ENCODE data around the gene NLRP12. TPM values are rescaled to one million over a fixed set of nuclear protein-coding genes. Genes with fewer than 3 reads are reported as not detected.

The NLRP12 gene
- total and polyA plus RNA-seq, 2 donors (not counting 1 experiment from before 2014, with no cell fraction given): not detected

DNA sequence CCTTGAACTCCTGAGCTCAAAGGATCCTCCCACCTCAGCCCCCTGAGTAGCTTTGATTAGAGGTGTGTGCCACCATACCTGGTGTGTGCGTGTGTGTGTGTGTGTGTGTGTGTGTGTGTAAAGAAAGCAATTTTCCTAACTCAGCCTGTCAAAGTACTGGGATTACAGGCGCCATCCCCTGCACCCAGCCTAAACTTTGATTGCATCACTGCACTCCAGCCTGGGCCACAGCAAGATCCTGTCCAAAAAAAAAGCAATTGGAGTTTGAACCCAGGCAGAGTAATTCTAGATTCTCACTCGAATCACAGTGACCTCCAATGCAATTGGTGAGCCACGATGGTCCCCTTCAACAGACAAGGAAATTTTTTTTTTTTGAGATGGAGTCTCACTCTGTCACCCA lies 29.1 kb downstream of the NLRP12 start:
- DNase-seq (ENCODE audit: low read depth in 2 of 2): no peak
- no peak overlapping the region for H3K9ac ChIP-seq (ENCODE audit: insufficient read depth, low read length)

DNA sequence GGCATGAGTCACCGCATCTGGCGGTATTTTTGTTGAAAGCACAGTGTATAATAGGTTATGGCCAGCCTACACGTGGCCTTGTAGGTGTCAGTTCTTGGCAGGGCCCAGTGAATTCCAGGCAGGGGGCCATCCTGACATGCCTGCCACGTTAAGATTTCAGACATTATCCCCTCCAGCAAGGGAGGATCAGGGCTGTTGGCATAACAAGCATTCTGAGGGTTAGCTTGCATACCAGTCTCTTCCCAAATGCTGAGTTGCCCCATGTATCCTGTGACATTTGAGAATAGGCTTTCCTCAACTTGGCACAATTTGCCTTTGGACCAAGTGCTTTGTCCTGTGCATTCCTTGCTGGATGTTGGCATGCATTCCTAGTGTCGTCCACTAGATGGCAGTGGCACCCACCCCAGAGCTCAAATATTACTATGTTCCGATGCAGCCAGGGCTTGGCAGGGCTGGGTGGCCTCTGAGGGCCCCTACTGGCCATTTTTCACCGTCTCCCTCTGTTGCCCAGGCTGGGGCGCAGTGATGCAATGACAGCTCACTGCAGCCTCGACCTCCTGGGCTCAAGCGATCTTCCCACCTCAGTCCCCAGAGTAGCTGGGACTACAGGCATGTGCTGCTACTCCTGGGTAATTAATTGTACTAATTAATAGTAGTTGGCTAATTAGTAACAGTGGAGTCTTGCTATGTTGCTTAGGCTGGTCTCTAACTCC lies 31.2 kb downstream of the NLRP12 start:
- Histone ChIP-seq H3K4me3 (replicated peaks in 1 of 4; ENCODE audit: control extremely low read depth in 1 of 4, insufficient read depth in 1 of 4, low read depth in 3 of 4, low read length in 4 of 4) (no peak overlapping the region), H3K27ac (ENCODE audit: insufficient read depth, low read length) (no peak overlapping the region), H4K20me1 (ENCODE audit: control insufficient read depth, extremely low read depth, insufficient read depth, low read length) (no peaks in the 10 kb centered on the region), H3K36me3 (ENCODE audit: control insufficient read depth, insufficient read depth, low read length) (no peaks in the 10 kb centered on the region), H3K27me3 (ENCODE audit: control insufficient read depth, insufficient read depth, low read length) (no peaks in the 10 kb centered on the region), H3K79me2 (ENCODE audit: control insufficient read depth, insufficient read depth, low read length) (no peaks in the 10 kb centered on the region), H3K4me2 (ENCODE audit: extremely low read depth, insufficient read depth, low read length) (no peak overlapping the region), H3K9me3 (ENCODE audit: control insufficient read depth, insufficient read depth, low read depth, low read length) (no peaks in the 10 kb centered on the region), H3K9ac (ENCODE audit: insufficient read depth, low read length) (no peak overlapping the region), H2AFZ (ENCODE audit: low read length) (no peak overlapping the region), H3K4me1 (ENCODE audit: control insufficient read depth, extremely low read depth, insufficient read depth, low read length) (no peaks in the 10 kb centered on the region)
- peak; percentile 71 to 81 for DNase-seq (ENCODE audit: low read depth in 2 of 2)
- peak; percentile 91 to 97 for TF ChIP-seq CTCF (conservative IDR thresholded peaks at IDR 0.05 in 1 of 2, IDR thresholded peaks at IDR 0.05 in 1 of 2; ENCODE audit: low read depth in 1 of 2, low read length in 2 of 2)
- TF ChIP-seq EZH2 (IDR thresholded peaks at IDR 0.05; ENCODE audit: low read length, missing control alignments): no peak

More for the DNA sequence above, 29.1 kb downstream of the NLRP12 start:
- Histone ChIP-seq H3K27ac (ENCODE audit: insufficient read depth, low read length) (no peak overlapping the region), H4K20me1 (ENCODE audit: control insufficient read depth, extremely low read depth, insufficient read depth, low read length) (no peaks in the 10 kb centered on the region), H3K36me3 (ENCODE audit: control insufficient read depth, insufficient read depth, low read length) (no peaks in the 10 kb centered on the region), H3K9me3 (ENCODE audit: control insufficient read depth, insufficient read depth, low read depth, low read length) (no peaks in the 10 kb centered on the region), H2AFZ (ENCODE audit: low read length) (no peak overlapping the region), H3K4me1 (ENCODE audit: control insufficient read depth, extremely low read depth, insufficient read depth, low read length) (no peaks in the 10 kb centered on the region), H3K4me3 (replicated peaks in 1 of 4; ENCODE audit: control extremely low read depth in 1 of 4, insufficient read depth in 1 of 4, low read depth in 3 of 4, low read length in 4 of 4) (no peak overlapping the region), H3K4me2 (ENCODE audit: extremely low read depth, insufficient read depth, low read length) (no peak overlapping the region), H3K27me3 (ENCODE audit: control insufficient read depth, insufficient read depth, low read length) (no peaks in the 10 kb centered on the region), H3K79me2 (ENCODE audit: control insufficient read depth, insufficient read depth, low read length) (no peaks in the 10 kb centered on the region)
- TF ChIP-seq EZH2 (IDR thresholded peaks at IDR 0.05; ENCODE audit: low read length, missing control alignments): no peak
- TF ChIP-seq CTCF (conservative IDR thresholded peaks at IDR 0.05 in 1 of 2, IDR thresholded peaks at IDR 0.05 in 1 of 2; ENCODE audit: low read depth in 1 of 2, low read length in 2 of 2): no peak

DNA sequence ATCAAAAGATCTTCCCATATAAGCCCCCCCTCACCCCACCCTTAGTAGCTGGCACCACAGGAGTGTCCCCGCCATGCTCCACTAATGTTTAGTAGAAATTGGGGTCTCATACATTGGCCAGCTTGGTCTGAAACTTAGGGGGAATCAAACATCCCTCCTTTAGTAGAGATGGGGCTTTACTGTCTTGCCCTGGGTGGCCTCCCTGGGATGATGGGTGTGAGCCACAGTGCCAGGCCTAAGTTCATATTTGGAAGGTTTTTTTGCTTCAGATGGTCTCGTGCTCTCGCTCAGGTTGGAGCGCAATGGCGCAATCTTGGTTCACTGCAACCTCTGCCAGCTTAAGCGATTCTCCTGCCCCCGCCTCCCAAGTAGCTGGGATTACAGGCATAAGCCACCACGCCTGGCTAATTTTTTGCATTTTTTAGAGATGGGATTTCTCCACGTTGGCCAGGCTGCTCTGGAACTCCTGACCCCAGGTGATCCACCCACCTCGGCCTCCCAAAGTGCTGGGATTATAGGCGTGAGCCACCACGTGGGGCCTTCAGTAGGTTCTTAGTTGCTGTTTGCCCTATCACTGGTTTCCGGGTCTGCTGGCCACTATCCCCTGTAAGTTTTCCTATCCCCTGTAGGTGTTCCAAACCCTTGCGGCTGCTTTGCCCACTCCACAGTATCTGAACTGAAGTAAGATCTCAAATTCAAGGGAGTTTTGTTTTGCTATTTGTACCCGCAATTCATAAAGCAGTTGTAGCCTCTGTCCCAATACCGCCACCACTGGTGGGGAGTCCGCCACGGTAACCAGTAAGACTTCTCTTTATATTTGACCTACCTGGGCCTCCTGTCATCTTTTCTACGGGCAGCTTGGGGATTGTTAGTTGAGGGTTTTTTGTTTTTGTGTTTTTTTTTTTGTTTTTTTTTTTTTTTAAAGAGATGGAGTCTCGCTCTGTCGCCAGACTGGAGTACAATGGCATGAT lies 34.1 kb downstream of the NLRP12 start:
- DNase-seq (ENCODE audit: low read depth in 2 of 2): no peak
- Histone ChIP-seq H3K9me3 (ENCODE audit: control insufficient read depth, insufficient read depth, low read depth, low read length) (no peaks in the 10 kb centered on the region), H3K27me3 (ENCODE audit: control insufficient read depth, insufficient read depth, low read length) (no peaks in the 10 kb centered on the region), H3K9ac (ENCODE audit: insufficient read depth, low read length) (no peak overlapping the region), H3K79me2 (ENCODE audit: control insufficient read depth, insufficient read depth, low read length) (no peaks in the 10 kb centered on the region), H3K4me1 (ENCODE audit: control insufficient read depth, extremely low read depth, insufficient read depth, low read length) (no peaks in the 10 kb centered on the region), H3K27ac (ENCODE audit: insufficient read depth, low read length) (no peak overlapping the region), H3K4me3 (replicated peaks in 1 of 4; ENCODE audit: control extremely low read depth in 1 of 4, insufficient read depth in 1 of 4, low read depth in 3 of 4, low read length in 4 of 4) (no peak overlapping the region), H3K36me3 (ENCODE audit: control insufficient read depth, insufficient read depth, low read length) (no peaks in the 10 kb centered on the region), H2AFZ (ENCODE audit: low read length) (no peak overlapping the region), H3K4me2 (ENCODE audit: extremely low read depth, insufficient read depth, low read length) (no peak overlapping the region), H4K20me1 (ENCODE audit: control insufficient read depth, extremely low read depth, insufficient read depth, low read length) (no peaks in the 10 kb centered on the region)
- TF ChIP-seq CTCF (conservative IDR thresholded peaks at IDR 0.05 in 1 of 2, IDR thresholded peaks at IDR 0.05 in 1 of 2; ENCODE audit: low read depth in 1 of 2, low read length in 2 of 2): no peak
- TF ChIP-seq EZH2 (IDR thresholded peaks at IDR 0.05; ENCODE audit: low read length, missing control alignments): no peak
